Activated naive CD4-positive, alpha-beta T cell treated with anti-CD3 and anti-CD28 coated beads, Interleukin-2, amount 10 ng/mL, durations not matched to agents 5 hours and 36 hours (primary cell): ENCODE data around the gene RBX1. TPM values are rescaled to one million over a fixed set of nuclear protein-coding genes. Genes with fewer than 3 reads are reported as not detected.

Experiments used
- total RNA-seq, 2 experiments: library from RNA; stranded (reverse); gene quantifications; one replicate each; pipeline ENCODE4 v1.2.3, GENCODE V29; 2021

Gene RBX1
- total RNA-seq: 10 to 100 TPM; 75.3 to 76.8 TPM

DNA sequence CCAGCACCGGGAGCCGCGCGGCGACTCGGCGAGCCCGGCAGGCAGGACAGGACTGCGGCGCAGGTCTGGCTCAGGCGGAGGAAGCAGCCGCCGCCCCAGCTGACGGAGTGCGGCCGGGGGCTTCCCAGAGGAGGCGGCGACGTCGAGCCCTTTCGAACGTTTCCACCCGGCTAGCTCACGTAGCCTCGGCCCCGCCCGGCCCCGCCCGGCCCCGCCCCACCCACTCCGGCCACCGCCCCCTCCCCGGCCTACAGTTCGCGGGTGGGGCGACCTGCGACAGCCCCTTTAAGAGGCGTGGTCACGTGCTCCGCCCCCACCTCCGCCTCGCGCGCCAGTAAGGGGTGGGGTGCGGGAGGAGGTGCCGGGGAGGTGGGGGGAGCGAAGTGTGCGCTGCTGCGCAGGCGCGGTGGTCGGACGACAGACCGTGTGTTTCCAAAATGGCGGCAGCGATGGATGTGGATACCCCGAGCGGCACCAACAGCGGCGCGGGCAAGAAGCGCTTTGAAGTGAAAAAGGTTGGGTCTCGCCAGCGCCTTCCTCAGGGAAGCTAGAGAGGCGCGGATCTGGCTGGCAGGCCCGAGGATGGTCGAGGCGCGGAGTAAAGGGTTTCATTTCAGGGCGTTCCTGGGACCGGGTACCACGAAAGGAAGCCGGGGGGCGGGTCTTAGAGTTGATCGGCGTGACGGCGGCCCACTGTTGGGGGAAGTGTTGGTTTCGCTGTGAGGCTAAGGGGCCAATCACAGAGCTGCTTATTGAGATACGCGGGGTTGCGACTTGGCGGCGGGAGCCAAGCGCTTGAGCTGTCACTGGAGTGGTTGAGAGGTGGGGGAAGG lies at the start of gene RBX1:
TSS of gene RBX1 (plus strand) at position 417 of the 833 bp plus-strand sequence. CDS start at position 438, 21 bp downstream.

Other genes with a start within 250 kb of the RBX1 start
- 10 to 100 TPM; 15.7 to 17.1 TPM for gene SLC25A17, start 132.0 kb upstream of the RBX1 start, total RNA-seq
- gene ST13, start 94.7 kb upstream of the RBX1 start, total RNA-seq: 100 to 1,000 TPM; 155 to 160 TPM
- 10 to 100 TPM; 13.1 to 13.2 TPM for gene XPNPEP3, start 94.2 kb upstream of the RBX1 start, total RNA-seq
- not detected for gene DNAJB7, start 89.3 kb upstream of the RBX1 start, total RNA-seq
- gene EP300, start 141.2 kb downstream of the RBX1 start, total RNA-seq: 10 to 100 TPM; 77.4 to 78.4 TPM